GM18502 (cell line): ENCODE data around the gene SCUBE3.
A peak's percentile ranks its signal among the peaks of the same experiment; 100 is the strongest.

Experiments
- ATAC-seq: cut with Tn5 transposase; IDR thresholded peaks from one replicate; pipeline ENCODE4 v1.9.1; 2021; ENCODE audit warnings: mild to moderate bottlenecking; ENCODE audit not compliant: unreplicated experiment, poor library complexity

SCUBE3 gene

GRCh38 chr6:35296931-35297600, 83.3 kb downstream of the SCUBE3 start:
- no peak for ATAC-seq

DNA sequence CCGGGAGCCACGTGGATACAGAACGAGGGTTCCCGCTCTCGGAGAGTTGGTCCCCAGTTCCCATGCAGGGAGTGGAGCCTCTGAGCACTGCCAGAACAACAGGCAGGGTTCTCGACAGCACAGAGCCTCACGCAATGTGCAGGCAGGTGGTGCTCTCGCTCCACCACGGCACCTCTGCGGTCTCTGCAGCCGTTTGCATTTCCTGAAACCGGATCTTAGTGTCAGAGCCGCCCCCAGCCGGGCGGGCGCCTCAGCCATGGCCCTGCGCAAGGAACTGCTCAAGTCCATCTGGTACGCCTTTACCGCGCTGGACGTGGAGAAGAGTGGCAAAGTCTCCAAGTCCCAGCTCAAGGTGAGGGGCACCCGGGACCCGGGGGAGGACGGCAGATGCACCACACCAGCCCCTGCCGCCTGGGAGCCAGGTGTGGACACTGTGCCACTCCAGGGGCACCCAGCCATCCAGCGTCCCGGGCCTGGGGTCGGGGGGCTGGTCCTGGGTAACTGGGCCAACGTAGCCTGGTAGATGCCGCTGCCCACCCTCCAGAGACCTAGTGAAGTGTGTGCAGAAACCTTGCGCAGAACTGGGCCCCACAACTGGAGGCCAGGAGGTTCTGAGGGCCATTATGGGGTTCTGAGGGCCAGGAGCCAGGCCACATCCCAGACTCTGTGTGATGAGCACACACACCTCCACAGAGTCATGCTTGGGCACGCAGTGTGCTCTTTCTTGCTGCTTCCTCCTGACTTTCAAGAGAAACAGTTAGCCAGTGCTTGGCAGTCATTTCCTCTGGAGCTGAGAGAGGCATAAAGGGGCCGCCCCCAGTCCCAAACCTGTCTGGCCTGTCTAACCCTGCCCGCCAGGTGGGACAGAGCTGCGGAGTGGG, 84.1 kb downstream of the SCUBE3 start, which contains the start of gene DEF6:
Gene DEF6 (plus strand): TSS at position 218 of the 881 bp plus-strand sequence. CDS start 39 bp downstream, at position 257.
- peak; percentile 79 for ATAC-seq

GRCh38 chr6:35298625-35299140, 84.9 kb downstream of the SCUBE3 start:
- ATAC-seq: no peak

GRCh38 chr6:35299674-35300073, 85.9 kb downstream of the SCUBE3 start:
- ATAC-seq: no peak

GRCh38 chr6:35300848-35301247, 87.1 kb downstream of the SCUBE3 start:
- no peak for ATAC-seq
